GM21737 (cell line): ENCODE data around the gene BPIFB6.

Experiments used
- ATAC-seq: cut with Tn5 transposase; IDR thresholded peaks from one replicate; pipeline ENCODE4 v1.9.1; 2021; ENCODE audit warnings: mild to moderate bottlenecking, moderate library complexity; ENCODE audit not compliant: unreplicated experiment

Gene BPIFB6

GRCh38 chr20:33082546-33082945 lies 51.1 kb downstream of the BPIFB6 start:
- ATAC-seq, result no peak

GRCh38 chr20:33083544-33084340 lies 52.3 kb downstream of the BPIFB6 start:
- ATAC-seq, result no peak

GRCh38 chr20:33084722-33085121 lies 53.3 kb downstream of the BPIFB6 start:
- ATAC-seq, result no peak

GRCh38 chr20:33086052-33086722 lies 54.7 kb downstream of the BPIFB6 start:
- ATAC-seq, result no peak

GRCh38 chr20:33091147-33091546 lies 59.7 kb downstream of the BPIFB6 start:
- no peak for ATAC-seq

GRCh38 chr20:33091693-33092092 lies 60.2 kb downstream of the BPIFB6 start:
- no peak for ATAC-seq

GRCh38 chr20:33092361-33092760 lies 60.9 kb downstream of the BPIFB6 start:
- no peak for ATAC-seq

GRCh38 chr20:33093074-33093473 lies 61.6 kb downstream of the BPIFB6 start:
- ATAC-seq, result no peak

- ATAC-seq, result no peak
Measured at GRCh38 chr20:33093582-33093981, 62.1 kb downstream of the BPIFB6 start.
